ENCODE data around the gene DAB2IP. TPM values are rescaled to one million over a fixed set of nuclear protein-coding genes. Genes with fewer than 3 reads are reported as not detected.
A peak's percentile ranks its signal among the peaks of the same experiment; 100 is the strongest.

Gene DAB2IP
- total RNA-seq (not detected), total RNA-seq (0 to 0.08 reads per million in 2 donors)

DNA sequence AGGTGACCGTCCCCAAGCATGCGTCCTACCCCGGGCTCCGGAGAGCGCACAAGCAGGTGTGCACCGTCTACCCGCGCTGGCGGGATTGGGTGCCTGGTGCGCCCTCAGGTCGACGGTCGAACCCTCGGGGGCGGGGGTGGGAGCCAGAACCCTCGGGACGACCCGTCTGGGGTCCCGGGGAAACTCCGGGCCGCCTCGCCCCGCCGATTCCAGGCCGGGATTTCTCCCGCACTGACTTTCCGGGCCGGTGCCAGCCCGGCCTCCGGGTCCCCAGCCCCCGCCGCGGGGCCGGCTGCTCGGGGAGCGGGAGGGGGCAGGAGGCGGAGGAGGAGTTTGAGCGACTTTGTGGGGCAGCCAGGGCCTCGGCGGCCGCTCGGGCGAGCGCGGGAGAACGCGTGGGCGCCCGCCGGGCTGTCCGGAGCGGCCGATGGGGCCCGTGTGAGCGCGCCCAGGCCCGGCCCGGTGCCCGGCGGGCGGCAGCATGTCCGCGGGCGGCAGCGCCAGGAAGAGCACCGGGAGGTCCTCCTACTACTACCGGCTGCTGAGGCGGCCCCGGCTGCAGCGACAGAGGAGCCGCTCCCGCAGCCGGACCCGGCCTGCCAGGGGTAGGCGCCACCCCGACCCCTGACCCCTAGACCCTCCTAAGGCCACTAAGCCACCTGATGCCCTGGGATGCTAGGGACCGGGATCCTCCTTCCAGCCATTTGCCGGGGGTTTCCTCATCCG lies at the start of gene DAB2IP:
Gene DAB2IP, plus strand, starts transcription at position 340 of the 726 bp plus-strand sequence. Its CDS starts 142 bp downstream, at position 482.
- ATAC-seq (peak; percentile 41), DNase-seq (no peak)
- Mint-ChIP-seq H3K4me1 (peaks cover 10% of the 10 kb centered on the region), H3K4me3 (peak within 1 kb of the TSS; percentile 79), H3K36me3 (ENCODE audit: low read depth) (peaks cover 6% of the 10 kb centered on the region), H3K27me3 (peaks cover 84% of the 10 kb centered on the region), H3K27ac (no peak within 1 kb of the TSS)
- H3K9me3 ChIP-seq (ENCODE audit: control insufficient read depth, low read length, poor library complexity, severe bottlenecking), result no peaks in the 10 kb centered on the region

DNA sequence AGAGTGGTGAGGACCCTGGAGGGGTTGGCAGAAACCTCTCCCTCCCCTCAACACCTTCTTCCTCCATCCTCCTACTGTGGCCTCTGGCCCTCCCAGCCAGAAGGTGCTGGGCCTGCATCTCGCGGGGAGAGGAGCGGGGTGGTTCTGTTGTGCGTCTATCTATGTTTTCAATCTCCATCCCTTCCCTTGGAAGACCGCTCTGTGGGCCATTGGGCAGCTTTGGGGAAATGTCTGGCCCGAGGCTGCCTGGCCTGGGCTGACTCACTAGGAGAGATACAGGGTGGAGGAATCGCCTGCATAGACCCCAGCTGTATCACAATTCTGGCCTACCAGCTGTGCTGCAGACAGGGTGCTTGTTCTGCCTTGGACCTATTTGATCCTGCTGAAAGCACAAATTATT lies 48.4 kb upstream of the DAB2IP start:
- peaks cover 72% of the 10 kb centered on the region for H3K27me3 Mint-ChIP-seq
- H3K9me3 ChIP-seq (ENCODE audit: control insufficient read depth, low read length, poor library complexity, severe bottlenecking), result no peaks in the 10 kb centered on the region
- H3K36me3 Mint-ChIP-seq (ENCODE audit: low read depth), result peaks cover 2% of the 10 kb centered on the region
- H3K4me1 Mint-ChIP-seq, result peaks cover 7% of the 10 kb centered on the region
- ATAC-seq (no peak), DNase-seq (no peak)
- H3K27ac Mint-ChIP-seq, result no peak overlapping the region
- H3K4me3 Mint-ChIP-seq, result no peak overlapping the region

DNA sequence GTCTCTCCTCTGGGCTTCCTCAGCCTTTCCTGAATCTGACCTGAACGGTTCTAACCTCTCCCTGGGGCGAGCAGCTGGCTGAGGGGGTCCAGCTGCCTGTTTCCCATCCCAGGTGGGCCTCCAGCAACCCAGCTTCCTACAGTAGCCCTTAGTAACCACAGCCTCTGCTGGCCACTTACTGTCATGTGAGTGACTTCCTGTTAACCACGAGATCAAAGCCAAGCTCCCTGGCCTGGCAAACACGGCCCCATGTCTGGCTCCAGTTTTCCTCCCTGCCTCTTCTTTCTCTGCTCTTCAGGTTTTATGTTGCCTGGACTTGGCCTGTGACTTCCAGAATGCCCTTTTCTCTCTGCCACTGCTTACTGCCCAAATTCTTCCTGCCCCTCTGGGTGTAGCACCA lies 47.2 kb upstream of the DAB2IP start:
- peaks cover 2% of the 10 kb centered on the region for H3K36me3 Mint-ChIP-seq (ENCODE audit: low read depth)
- DNase-seq, result no peak
- no peaks in the 10 kb centered on the region for H3K9me3 ChIP-seq (ENCODE audit: control insufficient read depth, low read length, poor library complexity, severe bottlenecking)
- H3K27me3 Mint-ChIP-seq, result peaks cover 74% of the 10 kb centered on the region
- ATAC-seq, result no peak
- H3K27ac Mint-ChIP-seq, result no peak overlapping the region
- peaks cover 5% of the 10 kb centered on the region for H3K4me1 Mint-ChIP-seq
- no peak overlapping the region for H3K4me3 Mint-ChIP-seq

DNA sequence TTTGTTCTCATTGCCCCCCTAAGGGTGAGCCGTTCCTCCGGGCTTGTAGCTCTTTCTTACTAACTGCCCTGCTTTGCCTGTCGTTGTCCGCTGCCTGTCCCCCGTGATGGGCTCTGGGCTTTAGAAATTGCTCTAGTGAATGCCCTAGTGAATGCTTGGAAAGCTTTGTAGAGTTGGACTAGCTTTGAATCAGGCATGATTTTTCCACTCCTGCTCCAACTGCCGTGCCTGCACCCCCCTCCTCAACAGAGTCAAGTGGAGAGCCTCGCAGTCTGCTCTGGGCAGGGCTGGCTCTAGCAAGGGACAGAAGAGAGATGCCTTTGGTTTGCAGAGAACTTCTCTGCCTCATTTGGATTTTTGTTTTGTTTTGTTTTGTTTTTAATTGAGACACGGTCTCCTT lies 46.8 kb upstream of the DAB2IP start:
- H3K9me3 ChIP-seq (ENCODE audit: control insufficient read depth, low read length, poor library complexity, severe bottlenecking), result no peaks in the 10 kb centered on the region
- ATAC-seq, result no peak
- H3K4me3 Mint-ChIP-seq, result no peak overlapping the region
- H3K36me3 Mint-ChIP-seq (ENCODE audit: low read depth), result peaks cover 2% of the 10 kb centered on the region
- H3K27me3 Mint-ChIP-seq, result peaks cover 78% of the 10 kb centered on the region
- H3K4me1 Mint-ChIP-seq, result peaks cover 5% of the 10 kb centered on the region
- DNase-seq, result no peak
- no peak overlapping the region for H3K27ac Mint-ChIP-seq

DNA sequence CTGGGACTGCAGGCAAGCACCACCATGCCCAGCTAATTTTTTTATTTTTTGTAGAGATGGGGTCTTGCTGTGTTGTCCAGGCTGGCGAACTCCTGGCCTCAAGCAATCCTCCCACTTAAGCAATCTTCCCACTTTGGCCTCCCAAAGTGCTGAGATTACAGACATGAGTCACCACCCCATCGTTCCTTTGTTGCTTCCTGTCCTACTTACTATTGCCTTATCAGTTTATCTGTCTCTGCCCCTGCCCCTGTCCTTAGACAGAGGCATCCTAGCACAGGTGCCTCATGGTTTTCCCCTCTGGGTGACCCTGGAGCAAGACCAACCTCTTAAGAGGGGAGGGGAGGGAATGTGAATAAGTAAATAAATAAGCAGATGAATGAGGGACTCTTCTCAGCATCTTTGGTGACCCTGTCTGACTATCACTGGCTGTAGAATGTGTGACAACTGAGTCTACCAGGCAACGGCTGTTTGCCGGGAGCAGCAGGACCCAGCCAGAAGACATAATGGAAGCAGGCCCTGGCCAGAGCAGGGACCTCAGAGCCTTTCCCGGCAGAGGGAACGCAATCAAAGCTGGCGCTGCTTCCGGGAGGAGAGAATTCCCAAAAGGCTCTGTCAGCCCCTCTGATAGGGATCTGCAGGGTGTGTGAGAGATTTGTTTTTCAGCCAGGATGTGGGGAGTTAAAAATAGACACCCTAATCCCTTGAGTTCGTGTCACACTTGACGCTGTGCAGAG lies 43.8 kb upstream of the DAB2IP start:
- no peaks in the 10 kb centered on the region for H3K9me3 ChIP-seq (ENCODE audit: control insufficient read depth, low read length, poor library complexity, severe bottlenecking)
- Mint-ChIP-seq H3K27ac (no peak overlapping the region), H3K4me1 (peaks cover 9% of the 10 kb centered on the region), H3K4me3 (no peak overlapping the region), H3K27me3 (peaks cover 66% of the 10 kb centered on the region), H3K36me3 (ENCODE audit: low read depth) (no peaks in the 10 kb centered on the region)
- no peak for DNase-seq
- ATAC-seq, result no peak

DNA sequence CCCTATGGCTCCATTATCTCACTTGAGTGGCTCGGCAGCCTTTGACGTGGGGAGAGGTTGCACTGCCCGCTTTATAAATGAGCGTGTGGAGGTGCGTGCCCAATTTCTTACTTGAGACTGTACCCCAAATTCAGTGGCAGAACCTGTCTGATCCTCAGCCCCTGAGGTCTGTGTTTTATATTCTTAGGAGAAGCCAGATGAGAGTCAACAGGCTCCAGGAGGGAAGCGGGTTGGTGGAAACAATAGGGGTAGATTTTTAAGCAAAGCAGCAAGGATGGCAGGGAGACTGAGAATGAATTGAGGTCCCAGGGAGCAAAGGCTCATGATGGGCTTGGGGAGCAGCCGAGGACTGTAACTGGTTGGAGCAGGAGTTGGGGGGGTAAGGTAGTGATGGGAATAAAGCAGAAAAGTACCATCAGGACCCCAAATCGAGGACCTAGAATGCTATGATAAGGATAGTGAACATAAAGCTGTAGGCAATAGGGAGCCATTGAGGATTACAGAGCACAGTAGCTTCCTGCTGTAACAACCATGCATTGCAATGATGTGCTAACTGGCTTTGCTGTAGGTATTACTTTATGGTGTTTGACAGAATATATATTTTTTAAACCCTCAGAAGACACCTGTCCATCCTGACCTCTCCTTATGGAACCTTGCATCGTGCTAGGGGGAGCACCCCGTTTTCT lies 43.1 kb upstream of the DAB2IP start:
- DNase-seq, result no peak
- H3K4me3 Mint-ChIP-seq, result no peak overlapping the region
- no peaks in the 10 kb centered on the region for H3K9me3 ChIP-seq (ENCODE audit: control insufficient read depth, low read length, poor library complexity, severe bottlenecking)
- H3K27ac Mint-ChIP-seq, result no peak overlapping the region
- H3K36me3 Mint-ChIP-seq (ENCODE audit: low read depth), result no peaks in the 10 kb centered on the region
- H3K27me3 Mint-ChIP-seq, result peaks cover 66% of the 10 kb centered on the region
- ATAC-seq, result no peak
- H3K4me1 Mint-ChIP-seq, result peaks cover 11% of the 10 kb centered on the region

DNA sequence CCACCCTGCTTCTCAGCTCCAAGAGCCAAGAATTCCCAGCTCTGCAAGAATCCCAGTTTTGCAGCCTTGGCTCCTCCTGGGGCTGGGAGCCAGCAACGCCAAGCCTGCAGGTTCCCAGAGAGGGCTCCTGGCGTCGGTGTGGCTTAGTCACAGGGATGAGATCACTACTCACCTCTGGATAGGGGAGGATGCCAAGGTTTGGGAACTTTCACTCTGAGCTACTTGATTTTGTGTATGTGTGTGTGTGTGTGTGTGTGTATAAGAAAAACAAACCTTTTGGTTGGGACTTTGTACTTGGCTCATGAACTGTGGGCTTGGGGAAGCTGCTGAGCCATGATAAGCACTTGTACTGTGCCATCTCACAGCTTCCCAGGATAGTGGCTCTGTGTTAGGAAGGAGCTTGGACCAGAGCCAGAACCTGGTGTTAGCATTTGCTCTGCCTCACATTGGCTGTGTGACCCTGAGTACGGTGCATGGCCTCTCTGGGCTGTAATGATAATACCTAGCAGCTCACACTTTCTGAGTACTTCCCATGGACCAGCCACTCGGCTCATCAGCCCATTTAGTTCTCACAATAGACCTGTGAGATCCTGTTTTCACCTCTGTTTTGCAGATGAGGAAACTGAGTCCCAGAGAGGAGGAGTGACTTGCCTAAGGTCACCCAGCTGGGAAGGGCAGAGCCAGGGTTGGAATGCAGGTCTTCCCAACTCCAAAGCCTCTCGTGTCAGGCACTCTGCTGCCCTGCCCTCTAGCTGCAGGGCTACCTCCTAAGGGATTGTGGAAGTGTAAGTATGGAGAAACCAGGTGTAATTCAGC lies 41.4 kb upstream of the DAB2IP start:
- DNase-seq, result no peak
- Mint-ChIP-seq H3K27me3 (peaks cover 60% of the 10 kb centered on the region), H3K36me3 (ENCODE audit: low read depth) (no peaks in the 10 kb centered on the region), H3K4me3 (no peak overlapping the region), H3K27ac (no peak overlapping the region), H3K4me1 (peaks cover 12% of the 10 kb centered on the region)
- ATAC-seq, result no peak
- H3K9me3 ChIP-seq (ENCODE audit: control insufficient read depth, low read length, poor library complexity, severe bottlenecking), result no peaks in the 10 kb centered on the region

DNA sequence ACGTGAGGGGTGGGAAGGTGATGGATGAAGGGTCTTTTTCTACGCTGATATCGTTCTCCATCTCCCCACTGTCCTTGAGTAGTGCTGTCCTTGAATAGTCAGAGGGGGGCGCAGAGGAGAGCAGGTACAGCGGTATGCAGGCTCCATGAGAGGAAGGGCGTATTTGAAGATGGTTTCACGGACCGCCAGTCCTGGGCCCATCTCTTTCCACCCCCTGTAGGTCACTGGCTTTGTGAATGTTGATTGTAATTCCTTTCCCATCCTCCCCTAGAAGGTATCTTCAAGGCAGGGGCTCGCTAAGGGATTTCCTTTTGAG lies 40.8 kb upstream of the DAB2IP start:
- no peak for ATAC-seq
- DNase-seq, result no peak
- H3K27me3 Mint-ChIP-seq, result peaks cover 63% of the 10 kb centered on the region

DNA sequence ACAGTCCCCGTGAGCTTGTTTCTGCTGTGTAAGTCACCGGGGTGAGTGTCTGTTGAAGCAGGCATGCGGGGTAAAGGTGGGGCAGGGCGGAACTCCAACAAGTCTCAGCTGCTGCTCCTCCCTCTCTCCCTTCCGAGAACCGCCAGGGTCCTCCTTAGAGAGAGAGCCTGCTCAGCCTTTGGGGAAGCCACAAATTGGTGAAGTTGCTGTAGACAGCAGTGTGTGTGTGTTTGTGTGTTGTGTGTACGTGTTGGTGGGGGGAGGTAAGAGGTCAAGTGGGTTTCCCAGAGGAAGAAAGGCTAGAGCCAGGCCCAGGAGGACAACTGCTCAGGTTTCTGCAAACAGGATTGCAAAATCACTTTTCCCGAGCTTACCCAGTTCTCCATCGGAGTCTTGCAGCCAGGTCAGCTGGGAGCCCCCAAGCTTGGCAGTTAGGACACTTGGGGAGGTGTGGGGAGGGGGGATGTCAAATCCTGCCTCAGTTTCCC lies 38.9 kb upstream of the DAB2IP start:
- ATAC-seq, result no peak
- no peak for DNase-seq
- H3K4me3 Mint-ChIP-seq, result no peak overlapping the region
- peaks cover 11% of the 10 kb centered on the region for H3K4me1 Mint-ChIP-seq
- peak overlapping the region; percentile 61 for H3K27ac Mint-ChIP-seq
- H3K9me3 ChIP-seq (ENCODE audit: control insufficient read depth, low read length, poor library complexity, severe bottlenecking), result no peaks in the 10 kb centered on the region
- peaks cover 74% of the 10 kb centered on the region for H3K27me3 Mint-ChIP-seq
- no peaks in the 10 kb centered on the region for H3K36me3 Mint-ChIP-seq (ENCODE audit: low read depth)

More for the DNA sequence above, 40.8 kb upstream of the DAB2IP start:
- no peaks in the 10 kb centered on the region for H3K9me3 ChIP-seq (ENCODE audit: control insufficient read depth, low read length, poor library complexity, severe bottlenecking)
- Mint-ChIP-seq H3K27ac (no peak overlapping the region), H3K4me3 (no peak overlapping the region), H3K36me3 (ENCODE audit: low read depth) (no peaks in the 10 kb centered on the region), H3K4me1 (peaks cover 12% of the 10 kb centered on the region)

DNA sequence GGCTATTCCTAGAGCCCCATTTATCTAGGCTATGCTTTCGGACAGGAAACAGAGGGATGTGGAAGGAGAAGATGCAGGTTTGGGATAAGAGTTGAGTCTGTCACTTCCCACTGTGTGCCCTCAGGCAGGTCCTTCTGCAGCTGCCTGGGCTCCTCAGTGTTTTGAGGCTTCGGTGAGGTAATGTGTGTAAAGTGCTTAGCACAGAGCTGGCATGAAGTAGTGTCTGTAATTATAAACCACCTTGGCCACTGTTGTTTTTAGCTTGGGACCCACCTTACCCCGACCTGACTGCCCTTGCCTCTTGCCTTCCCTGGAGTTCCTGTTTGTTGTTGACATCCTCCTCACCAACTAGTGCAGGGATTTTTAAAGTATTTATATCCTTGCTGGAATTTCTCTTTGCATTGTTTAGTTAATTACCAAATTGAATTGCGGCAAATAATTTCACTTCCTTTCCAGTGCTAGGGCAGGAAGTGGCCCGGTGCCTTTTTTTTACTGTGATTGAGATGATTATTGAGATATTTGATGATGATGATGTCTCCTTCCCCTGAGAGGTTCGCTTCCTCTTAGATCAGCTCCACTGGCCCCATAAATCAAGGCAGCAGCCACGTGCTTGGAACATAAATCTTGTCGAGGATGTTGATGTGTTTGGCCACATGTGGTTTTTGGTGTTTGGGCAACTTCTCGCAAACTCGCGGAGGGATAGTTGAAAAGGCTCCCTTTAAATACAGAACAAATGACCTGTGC lies 38.3 kb upstream of the DAB2IP start:
- no peaks in the 10 kb centered on the region for H3K9me3 ChIP-seq (ENCODE audit: control insufficient read depth, low read length, poor library complexity, severe bottlenecking)
- peaks cover 68% of the 10 kb centered on the region for H3K27me3 Mint-ChIP-seq
- DNase-seq (no peak), ATAC-seq (no peak)
- H3K4me1 Mint-ChIP-seq, result peaks cover 11% of the 10 kb centered on the region
- H3K4me3 Mint-ChIP-seq, result no peak overlapping the region
- peak overlapping the region; percentile 61 for H3K27ac Mint-ChIP-seq
- no peaks in the 10 kb centered on the region for H3K36me3 Mint-ChIP-seq (ENCODE audit: low read depth)

DNA sequence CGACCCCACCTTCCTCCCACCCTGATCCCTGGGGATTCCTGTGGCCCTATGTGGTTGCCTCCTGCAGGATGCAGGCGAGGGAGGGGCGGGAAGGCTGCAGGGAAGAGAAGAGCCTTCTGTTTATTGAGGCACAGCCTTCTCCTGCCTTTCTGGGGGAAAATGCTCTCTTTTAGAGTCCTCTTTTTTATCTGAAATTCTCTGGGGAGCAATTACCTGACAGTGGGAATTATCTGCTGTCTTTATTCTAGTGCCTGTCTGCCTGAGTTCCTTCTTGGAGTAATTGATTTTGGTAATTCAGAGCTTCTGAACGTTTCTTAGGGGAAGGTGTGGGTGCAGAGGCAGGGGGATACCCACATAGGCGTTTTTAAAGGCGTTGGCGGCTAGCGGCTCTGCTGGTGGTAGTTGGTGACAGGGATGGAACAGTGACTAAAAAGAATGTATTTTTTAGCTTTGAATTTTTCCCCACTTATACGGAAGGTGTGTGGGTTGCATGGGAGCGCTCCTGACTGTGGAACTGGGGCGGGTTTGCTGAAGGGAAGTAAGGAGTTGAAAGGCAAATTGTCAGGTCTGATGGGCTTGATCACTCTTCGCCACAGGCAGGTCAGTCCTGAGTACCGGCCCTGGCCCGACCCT lies 35.2 kb upstream of the DAB2IP start:
- no peak for ATAC-seq
- no peak overlapping the region for H3K27ac Mint-ChIP-seq
- peaks cover 49% of the 10 kb centered on the region for H3K27me3 Mint-ChIP-seq
- H3K4me3 Mint-ChIP-seq, result no peak overlapping the region
- no peaks in the 10 kb centered on the region for H3K36me3 Mint-ChIP-seq (ENCODE audit: low read depth)
- H3K9me3 ChIP-seq (ENCODE audit: control insufficient read depth, low read length, poor library complexity, severe bottlenecking), result no peaks in the 10 kb centered on the region
- peaks cover 11% of the 10 kb centered on the region for H3K4me1 Mint-ChIP-seq
- no peak for DNase-seq

DNA sequence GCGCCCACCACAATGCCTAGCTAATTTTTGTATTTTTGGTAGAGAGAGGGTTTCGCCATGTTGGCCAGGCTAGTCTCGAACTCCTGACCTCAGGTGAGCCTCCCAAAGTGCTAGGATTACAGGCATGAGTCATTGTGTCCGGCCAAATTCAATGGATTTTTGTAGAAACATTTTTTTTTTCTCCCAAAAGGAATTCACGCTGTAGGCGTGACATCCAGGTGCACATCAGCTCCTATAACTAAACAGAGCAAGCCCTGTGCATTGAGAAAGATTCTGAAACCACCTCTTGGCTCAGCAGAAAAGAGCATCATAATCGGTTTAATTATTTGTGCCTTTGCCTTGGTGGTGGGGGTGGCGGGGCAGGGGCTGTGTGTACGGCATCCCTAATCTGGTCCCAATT lies 32.9 kb upstream of the DAB2IP start:
- DNase-seq, result no peak
- no peak for ATAC-seq
- H3K4me3 Mint-ChIP-seq, result no peak overlapping the region
- H3K36me3 Mint-ChIP-seq (ENCODE audit: low read depth), result no peaks in the 10 kb centered on the region
- H3K27ac Mint-ChIP-seq, result no peak overlapping the region
- H3K4me1 Mint-ChIP-seq, result peaks cover 3% of the 10 kb centered on the region
- H3K9me3 ChIP-seq (ENCODE audit: control insufficient read depth, low read length, poor library complexity, severe bottlenecking), result no peaks in the 10 kb centered on the region
- peaks cover 41% of the 10 kb centered on the region for H3K27me3 Mint-ChIP-seq
